HG02678 (cell line): ENCODE data around the gene CFAP46.
"Not testable (repeated sequence)": the region's sequence is repeated elsewhere in the genome, so short reads cannot be mapped to it uniquely, and the experiment has no call there.

ENCODE experiments used
- ATAC-seq: cut with Tn5 transposase; IDR thresholded peaks from one replicate; pipeline ENCODE4 v1.9.1; 2021; ENCODE audit warnings: mild to moderate bottlenecking, moderate library complexity; ENCODE audit not compliant: unreplicated experiment

Gene CFAP46

GRCh38 chr10:132915411-132915810, 27.0 kb downstream of the CFAP46 start:
- ATAC-seq, result no peak

DNA sequence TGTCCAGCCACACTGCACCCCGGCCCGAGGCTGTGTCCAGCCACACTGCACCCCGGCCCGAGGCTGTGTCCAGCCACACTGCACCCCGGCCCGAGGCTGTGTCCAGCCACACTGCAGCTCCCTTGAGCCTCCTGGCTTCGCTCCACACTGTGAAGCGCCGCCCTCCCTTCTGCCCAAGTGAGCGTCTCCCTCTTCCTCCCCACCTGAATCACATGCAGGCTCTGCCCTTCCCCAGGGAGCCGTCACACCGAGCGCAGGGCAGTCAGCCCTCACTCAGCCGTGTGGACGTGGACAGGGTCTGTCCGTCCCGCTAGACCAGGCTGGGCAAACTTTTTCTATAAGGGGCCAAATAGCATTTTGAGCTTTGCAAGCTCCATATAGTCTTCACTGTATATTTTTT, 27.6 kb downstream of the CFAP46 start:
- ATAC-seq, result no peak

DNA sequence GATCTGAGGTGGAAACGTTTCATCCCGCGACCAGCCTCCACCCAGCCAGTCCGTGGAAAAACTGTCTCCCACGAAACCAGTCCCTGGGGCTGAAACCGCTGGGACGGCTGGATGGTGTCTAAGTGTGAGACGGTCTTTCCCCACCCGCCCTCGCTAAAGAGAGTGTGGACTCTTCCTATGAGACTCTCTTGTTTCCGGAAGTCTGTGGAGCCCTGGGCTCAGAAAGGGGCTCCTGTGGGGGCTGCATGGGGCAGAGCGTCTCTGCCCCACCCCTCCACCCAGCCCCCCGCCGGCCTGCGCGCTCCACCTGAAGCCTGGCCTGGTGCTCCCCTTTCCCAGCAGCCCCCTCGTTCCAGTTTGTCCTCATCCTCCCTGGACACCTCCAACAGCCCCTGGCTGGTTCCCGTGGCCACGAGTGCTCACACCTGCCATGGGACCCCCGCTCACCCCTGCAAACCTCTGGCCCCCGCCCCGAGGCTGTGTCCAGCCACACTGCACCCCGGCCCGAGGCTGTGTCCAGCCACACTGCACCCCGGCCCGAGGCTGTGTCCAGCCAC, 28.7 kb downstream of the CFAP46 start:
- no peak for ATAC-seq

DNA sequence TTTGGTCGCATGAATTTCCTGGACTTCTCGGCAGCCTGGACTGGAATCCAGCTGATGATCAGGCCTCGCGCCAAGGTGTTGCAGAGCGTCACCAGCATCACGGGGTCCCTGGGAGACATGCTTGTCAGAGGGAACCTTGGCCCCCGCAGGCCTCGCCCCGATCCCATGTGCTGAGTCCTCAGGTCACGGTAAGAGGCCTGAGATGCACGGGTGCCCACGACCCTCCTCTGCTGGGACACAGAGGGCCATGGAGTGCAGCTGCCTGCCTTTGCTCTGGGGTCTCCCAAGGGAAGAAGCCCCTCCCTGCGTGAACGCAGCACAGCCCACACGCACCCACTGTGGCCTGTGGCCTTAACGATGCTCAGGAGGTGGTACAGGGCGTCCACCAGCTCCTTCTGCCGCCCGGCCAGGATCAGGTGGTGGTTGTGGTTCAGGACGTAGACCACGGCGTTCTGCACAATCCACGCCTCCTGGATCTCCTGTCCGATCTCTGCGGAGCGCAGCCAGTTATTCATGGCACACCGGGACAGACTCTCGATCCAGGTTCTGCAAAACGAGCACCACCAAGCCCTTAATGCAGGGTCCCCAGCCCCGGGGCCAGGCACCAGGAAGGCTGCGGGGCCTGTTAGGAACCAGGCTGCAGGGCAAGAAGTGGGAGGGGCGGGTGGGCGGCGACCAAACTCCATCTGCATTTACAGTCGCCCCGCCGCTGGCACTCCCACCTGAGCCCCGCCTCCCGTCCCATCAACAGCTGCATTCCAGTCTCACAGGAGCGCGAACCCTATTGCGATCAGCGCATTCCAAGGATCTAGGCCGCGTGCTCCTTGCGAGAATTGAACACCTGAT, 29.4 kb downstream of the CFAP46 start:
- no peak for ATAC-seq

DNA sequence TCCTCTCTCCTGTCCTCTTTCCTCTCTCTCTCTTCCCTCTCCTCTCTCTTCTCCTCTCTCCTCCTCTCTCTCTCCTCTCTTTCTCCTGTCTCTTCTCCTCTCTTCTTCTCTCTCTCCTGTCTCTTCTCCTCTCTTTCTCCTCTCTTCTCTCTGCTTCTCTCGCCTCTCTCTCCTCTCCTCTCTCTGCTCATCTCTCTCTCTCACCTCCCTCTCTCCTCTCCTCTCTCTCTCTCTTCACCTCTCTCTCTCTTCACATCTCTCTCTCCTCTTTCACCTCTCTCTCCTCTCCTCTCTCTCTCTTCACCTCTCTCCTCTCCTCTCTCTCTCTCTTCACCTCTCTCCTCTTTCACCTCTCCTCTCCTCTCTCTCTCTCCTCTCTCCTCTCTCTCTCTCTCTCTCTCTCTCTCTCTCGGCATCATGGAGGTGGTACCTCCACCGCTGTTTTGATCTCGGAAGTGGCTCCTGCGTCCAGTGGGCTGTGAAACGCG, 30.1 kb downstream of the CFAP46 start:
- ATAC-seq, result no peak

DNA sequence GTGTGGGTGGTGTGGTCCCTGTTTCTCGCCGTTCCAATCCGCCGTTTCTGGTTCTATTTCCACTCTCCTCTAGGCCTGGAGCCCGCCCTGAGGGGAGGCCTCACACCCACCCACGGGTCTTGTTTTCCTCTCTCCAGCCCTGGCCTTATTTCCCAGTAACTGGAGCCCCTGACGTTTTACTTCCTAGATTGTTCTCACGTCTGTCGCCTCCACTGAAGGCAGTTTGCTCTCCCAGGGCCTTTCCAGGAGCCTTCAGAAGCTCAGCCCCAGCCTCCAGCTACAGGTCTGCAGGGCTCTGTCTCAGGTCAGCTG, 30.6 kb downstream of the CFAP46 start:
- no peak for ATAC-seq

DNA sequence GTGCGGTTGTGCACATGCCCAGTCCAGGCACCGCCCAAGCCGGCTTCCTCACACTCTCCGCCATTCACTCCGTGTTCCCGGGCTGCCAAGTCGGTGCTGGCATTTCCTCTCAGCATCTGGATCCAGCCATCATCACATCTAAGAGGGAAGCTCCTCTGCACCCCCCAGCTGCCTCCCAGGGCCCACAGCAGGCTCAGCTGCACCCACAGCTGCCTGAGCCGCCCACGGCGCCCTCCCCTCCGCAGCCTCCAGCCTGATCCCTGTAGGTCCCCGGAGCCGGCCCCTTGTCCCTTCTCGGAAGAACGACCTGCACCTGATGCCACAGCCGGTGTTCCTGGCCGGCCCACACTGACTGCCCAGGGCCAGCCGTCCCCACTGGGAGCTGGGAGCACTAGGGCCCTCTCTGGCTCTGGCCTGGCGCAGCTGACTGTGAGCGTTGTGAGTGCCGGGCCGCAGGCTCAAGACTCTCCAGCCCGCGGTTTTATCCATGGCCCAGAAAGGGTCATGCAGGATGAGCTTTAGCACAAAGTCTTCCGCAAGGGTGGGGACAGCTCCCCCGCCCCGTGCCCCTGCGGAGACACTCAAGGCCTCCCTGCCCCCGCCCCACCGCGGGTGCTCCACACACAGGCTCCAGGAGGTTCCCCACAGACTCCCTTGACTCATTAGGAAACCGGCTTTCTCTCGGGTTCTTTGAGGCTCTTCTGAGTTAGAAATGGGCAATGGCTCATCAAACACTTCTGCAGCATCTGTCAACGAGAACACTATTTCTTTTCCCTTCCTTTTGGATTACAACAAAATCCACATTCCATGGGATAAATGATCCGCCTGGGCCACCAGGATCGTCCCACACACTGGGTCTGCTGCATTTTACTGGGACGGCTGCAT, 31.2 kb downstream of the CFAP46 start:
- ATAC-seq, result no peak

DNA sequence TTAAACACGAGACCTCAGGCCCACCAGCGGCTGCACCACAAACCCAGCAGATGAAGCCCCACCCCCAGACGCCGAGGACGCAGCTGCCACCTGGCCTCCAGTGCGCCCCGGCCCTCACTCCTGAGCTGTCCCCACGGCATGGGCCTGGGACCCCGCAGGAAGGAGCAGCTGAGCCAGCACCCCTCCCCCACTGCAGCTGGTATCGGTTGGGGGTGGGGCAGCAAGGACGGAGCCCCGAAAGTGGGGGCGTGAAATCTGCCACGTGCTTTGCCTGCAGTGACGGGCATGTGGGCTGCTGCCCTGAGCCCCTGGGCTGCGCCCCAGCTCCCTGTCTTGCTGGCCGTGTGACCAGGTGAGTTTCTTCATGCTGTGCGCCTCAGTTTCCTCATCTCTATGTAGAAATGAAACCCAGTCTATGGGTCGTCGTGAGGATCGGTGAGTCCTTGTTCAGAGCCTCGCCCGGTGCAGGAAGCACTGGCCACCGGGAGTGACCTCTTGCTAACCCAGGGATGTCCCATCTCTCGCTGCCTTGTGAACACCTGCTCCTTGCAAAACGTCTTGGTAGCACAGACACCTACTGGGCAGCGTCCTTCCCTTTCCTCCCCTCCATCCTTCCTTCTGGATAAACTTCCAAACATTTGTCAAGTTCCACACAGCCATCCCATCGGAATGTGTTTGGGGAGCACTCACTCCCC, 32.0 kb downstream of the CFAP46 start:
- no peak for ATAC-seq

- ATAC-seq, result no peak
These were observed 32.8 kb downstream of the CFAP46 start for GRCh38 chr10:132909491-132910071.

DNA sequence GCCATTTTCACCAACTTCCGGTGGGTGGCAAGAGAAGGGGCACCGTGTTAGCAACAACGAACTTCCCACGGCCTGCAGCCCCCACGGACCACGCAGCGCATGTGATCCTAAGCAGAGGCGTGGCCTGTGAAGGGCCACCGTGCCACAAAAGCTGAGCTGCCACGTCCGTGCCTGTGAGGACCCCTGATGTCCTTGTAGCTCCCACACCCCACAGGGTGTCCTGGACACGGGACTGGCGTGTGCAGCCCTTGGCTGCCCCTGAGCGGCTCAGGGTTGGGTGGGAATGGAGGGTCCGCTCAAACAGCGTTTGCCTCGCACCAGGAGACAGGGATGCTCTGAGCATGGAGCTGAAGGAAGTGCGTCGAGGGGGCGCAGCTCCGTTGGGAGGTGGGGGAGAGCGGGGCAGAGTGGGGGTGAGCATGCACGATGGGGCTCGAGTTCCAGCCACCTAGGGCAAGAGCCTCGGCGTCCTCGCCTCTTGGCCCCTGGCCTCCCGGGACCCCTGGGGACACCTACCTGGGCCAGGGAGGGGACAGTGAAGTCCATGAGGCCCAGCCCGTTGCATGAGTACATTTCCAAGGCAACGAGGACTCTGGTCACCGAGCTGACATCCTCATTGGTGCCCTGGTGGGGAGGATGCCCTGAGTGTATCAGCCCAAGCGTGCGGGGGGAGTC, 33.6 kb downstream of the CFAP46 start:
- no peak for ATAC-seq

DNA sequence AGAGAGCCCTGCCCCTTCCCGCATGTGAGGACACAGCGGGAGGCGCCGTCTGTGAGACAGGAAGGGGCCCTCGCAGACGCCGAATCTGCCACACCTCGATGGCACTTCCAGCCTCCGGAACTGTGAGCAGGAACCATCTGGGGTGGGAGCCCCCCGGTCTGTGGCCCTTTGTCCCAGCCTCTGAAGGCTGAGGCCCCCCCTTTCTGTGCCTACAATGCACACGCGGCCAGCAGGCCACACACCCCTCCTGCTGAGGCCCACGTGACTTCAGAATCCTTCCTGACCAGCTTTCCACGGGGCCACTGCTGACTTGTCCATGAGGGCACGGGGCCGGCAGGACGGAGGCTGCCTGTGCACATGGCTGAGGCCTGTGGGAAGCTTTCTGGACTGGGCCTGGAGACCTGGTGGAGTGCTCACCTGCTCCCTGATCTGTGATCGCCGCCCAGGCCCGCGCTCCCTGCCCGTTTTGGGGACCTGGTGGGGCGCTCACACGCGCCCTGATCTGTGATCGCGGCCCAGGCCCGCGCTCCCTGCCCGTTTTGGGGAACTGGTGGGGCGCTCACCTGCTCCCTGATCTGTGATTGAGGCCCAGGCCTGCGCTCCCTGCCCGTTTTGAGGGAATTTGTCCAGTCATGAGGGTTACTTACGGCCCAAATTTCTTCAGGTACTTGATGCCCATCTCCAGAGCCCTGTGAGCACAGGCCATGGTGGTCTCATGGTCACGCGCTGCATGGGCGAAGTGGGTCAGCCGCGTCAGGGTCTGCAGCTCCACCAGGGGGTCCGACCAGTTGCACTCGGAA, 34.3 kb downstream of the CFAP46 start:
- no peak for ATAC-seq

DNA sequence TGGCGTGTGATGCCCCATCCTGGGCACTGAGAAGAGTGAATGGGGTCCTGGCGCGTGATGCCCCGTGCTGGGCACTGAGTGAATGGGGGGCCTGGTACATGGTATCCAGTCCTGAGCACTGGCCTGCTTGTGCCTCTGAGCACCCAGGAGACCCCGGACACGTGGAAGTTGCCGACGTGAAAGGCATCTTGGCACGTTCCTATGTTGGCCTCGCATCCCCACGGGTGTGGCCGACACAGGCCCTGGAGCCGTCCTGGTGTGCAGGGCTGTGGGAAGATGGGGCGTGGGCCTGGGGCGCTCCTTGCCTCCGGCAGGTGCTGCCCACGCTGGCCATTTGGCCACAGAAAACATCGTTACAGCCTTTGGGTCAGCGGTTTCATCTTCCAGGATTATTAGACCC, 35.5 kb downstream of the CFAP46 start:
- no peak for ATAC-seq

GRCh38 chr10:132906106-132906505, 36.3 kb downstream of the CFAP46 start:
- ATAC-seq, result no peak

DNA sequence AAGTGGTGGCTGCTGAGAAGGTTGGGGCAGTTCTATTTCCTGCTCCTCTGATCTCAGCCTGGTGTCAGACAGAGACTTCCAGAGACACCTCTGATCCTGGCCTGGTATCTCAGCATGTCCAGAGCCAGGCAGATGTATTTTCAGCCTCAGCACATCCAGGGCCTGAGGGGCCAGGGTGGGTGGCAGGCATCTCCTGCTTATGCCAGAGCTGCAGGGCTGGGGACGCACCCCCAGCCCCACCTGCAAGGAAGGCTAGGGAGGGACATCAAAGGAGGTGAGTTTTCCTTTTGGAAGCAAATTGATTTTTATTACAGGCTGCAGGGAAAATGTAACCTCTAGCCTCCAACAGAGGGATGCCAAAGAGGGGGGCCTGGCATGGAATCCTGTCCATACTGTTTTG, 36.7 kb downstream of the CFAP46 start:
- no peak for ATAC-seq

DNA sequence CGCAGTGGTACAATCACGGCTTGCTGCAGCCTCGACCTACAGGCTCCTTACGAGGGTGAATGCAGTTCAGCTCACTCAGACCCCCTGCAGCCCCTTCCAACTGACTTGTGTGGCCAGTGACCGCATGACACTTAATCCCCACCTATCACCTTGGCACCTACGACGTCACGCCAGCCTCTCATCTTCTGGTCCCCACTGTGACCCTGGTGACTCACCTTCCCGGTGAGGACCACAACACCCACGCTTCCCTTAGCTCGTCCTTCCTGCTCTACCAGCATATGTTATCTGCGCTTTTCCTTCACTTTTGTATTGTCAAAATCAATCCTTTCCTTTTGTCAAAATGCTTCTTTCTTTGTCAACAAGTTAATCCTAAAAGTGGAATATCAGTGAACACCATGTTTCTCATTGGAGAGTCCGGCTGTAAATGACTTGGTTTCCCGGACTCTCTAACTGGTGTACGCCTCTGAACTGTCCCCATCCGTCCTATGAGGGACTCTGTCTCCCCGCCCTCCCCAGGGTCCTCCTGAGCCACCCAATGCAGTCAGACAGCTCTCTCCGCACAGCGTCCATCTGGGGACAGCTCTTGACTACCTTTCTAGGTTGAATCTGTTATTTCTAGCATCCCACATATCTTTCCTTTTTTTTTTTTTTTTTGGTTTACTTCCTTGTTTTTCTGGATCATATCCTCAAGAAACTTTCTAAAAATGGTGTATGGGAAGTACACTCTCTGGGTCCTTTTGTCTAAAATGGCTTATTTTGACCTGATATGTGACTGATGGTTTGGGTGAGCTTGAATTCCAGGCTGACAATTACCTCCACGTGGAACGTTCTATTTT, 37.3 kb downstream of the CFAP46 start:
- ATAC-seq, result no peak

GRCh38 chr10:132904181-132904813, 38.1 kb downstream of the CFAP46 start:
- ATAC-seq, result no peak

DNA sequence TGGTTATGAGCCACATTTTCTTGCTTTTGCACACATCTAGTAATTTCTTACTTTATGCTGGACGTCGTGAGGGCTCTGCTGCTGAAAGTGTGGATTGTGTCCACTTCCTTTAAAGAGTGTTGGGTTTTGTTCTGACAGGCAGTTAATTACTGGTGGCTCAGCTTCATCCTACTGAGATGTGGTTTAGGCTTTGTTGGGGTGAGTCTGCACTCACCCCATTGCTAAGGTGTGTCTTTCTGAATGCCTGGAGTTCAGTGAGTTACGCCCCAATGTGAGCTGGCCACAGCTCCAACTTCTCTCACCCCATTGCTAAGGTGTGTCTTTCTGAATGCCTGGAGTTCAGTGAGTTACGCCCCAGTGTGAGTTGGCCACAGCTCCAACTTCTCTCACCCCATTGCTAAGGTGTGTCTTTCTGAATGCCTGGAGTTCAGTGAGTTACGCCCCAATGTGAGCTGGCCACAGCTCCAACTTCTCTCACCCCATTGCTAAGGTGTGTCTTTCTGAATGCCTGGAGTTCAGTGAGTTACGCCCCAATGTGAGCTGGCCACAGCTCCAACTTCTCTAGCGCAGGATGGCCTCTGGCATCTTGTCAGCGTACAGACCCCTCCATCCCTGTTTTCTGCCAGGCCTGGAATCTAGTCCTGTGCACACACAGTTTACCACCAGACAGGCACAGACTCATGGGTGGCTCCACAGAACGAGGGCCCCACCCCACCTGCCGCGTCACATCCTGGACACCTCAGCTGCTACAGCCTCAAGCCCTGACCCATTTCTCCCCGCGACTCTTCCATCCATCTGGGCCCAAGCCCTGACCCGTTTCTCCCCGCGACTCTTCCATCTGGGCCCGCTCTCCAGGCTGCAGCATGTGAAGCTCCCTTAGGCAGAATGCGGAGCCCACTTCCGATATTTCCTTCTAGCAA, 39.5 kb downstream of the CFAP46 start:
- ATAC-seq, result not testable (repeated sequence)
